ENCODE measurements around the gene MAST3. TPM values are rescaled to one million over a fixed set of nuclear protein-coding genes. Genes with fewer than 3 reads are reported as not detected.

MAST3 gene
- polyA plus RNA-seq, 1 donor = 27.9 TPM

GRCh38 chr19:18131841-18132596 lies 34.4 kb downstream of the MAST3 start:
- DNase-seq = no peak
- Histone ChIP-seq H3K27me3 (ENCODE audit: control insufficient read depth, insufficient read depth, low read length) (no peaks in the 10 kb centered on the region), H3K27ac (ENCODE audit: low read length) (no peak overlapping the region), H3K36me3 (ENCODE audit: control insufficient read depth, insufficient read depth, low read length) (peaks cover 65% of the 10 kb centered on the region), H3K4me3 (ENCODE audit: low read length) (no peak overlapping the region), H3K9me3 (ENCODE audit: control insufficient read depth, low read depth, low read length) (peaks cover 3% of the 10 kb centered on the region), H3K4me1 (ENCODE audit: control insufficient read depth, insufficient read depth, low read length) (peaks cover 14% of the 10 kb centered on the region)
- WGBS (ENCODE audit: insufficient coverage, low lambda C conversion rate) = no CpG with 5 or more reads among the region's 31 CpGs

GRCh38 chr19:18135712-18136584 lies 38.4 kb downstream of the MAST3 start:
- Histone ChIP-seq H3K36me3 (ENCODE audit: control insufficient read depth, insufficient read depth, low read length) (peaks cover 55% of the 10 kb centered on the region), H3K4me3 (ENCODE audit: low read length) (no peak overlapping the region), H3K27me3 (ENCODE audit: control insufficient read depth, insufficient read depth, low read length) (no peaks in the 10 kb centered on the region), H3K27ac (ENCODE audit: low read length) (peak overlapping the region; percentile 84), H3K9me3 (ENCODE audit: control insufficient read depth, low read depth, low read length) (peaks cover 3% of the 10 kb centered on the region), H3K4me1 (ENCODE audit: control insufficient read depth, insufficient read depth, low read length) (peaks cover 15% of the 10 kb centered on the region)
- DNase-seq = peak; percentile 98 to 99
- WGBS (ENCODE audit: insufficient coverage, low lambda C conversion rate) = 100% methylated on average over 2 of the region's 18 CpGs

- peaks cover 3% of the 10 kb centered on the region for H3K9me3 ChIP-seq (ENCODE audit: control insufficient read depth, low read depth, low read length)
- peak overlapping the region; percentile 84 for H3K27ac ChIP-seq (ENCODE audit: low read length)
- DNase-seq = no peak
- H3K4me1 ChIP-seq (ENCODE audit: control insufficient read depth, insufficient read depth, low read length) = peaks cover 15% of the 10 kb centered on the region
- no peak overlapping the region for H3K4me3 ChIP-seq (ENCODE audit: low read length)
- H3K27me3 ChIP-seq (ENCODE audit: control insufficient read depth, insufficient read depth, low read length) = no peaks in the 10 kb centered on the region
- no CpG with 5 or more reads among the region's 11 CpGs for WGBS (ENCODE audit: insufficient coverage, low lambda C conversion rate)
- peaks cover 55% of the 10 kb centered on the region for H3K36me3 ChIP-seq (ENCODE audit: control insufficient read depth, insufficient read depth, low read length)
Measured at GRCh38 chr19:18137242-18137641, 39.7 kb downstream of the MAST3 start.

- Histone ChIP-seq H3K4me3 (ENCODE audit: low read length) (no peak overlapping the region), H3K36me3 (ENCODE audit: control insufficient read depth, insufficient read depth, low read length) (peaks cover 55% of the 10 kb centered on the region), H3K27me3 (ENCODE audit: control insufficient read depth, insufficient read depth, low read length) (no peaks in the 10 kb centered on the region), H3K4me1 (ENCODE audit: control insufficient read depth, insufficient read depth, low read length) (peaks cover 15% of the 10 kb centered on the region), H3K27ac (ENCODE audit: low read length) (no peak overlapping the region), H3K9me3 (ENCODE audit: control insufficient read depth, low read depth, low read length) (peaks cover 3% of the 10 kb centered on the region)
- WGBS (ENCODE audit: insufficient coverage, low lambda C conversion rate) = no CpG with 5 or more reads among the region's 9 CpGs
- no peak for DNase-seq
Measured at GRCh38 chr19:18137657-18138339, 40.2 kb downstream of the MAST3 start.

- Histone ChIP-seq H3K4me3 (ENCODE audit: low read length) (no peak overlapping the region), H3K27ac (ENCODE audit: low read length) (no peak overlapping the region), H3K36me3 (ENCODE audit: control insufficient read depth, insufficient read depth, low read length) (peaks cover 63% of the 10 kb centered on the region), H3K9me3 (ENCODE audit: control insufficient read depth, low read depth, low read length) (peaks cover 2% of the 10 kb centered on the region), H3K27me3 (ENCODE audit: control insufficient read depth, insufficient read depth, low read length) (no peaks in the 10 kb centered on the region), H3K4me1 (ENCODE audit: control insufficient read depth, insufficient read depth, low read length) (peaks cover 13% of the 10 kb centered on the region)
- no peak for DNase-seq
- WGBS (ENCODE audit: insufficient coverage, low lambda C conversion rate) = 71% methylated on average over 1 of the region's 1 CpG
Measured at GRCh38 chr19:18140473-18140872, 42.9 kb downstream of the MAST3 start.

GRCh38 chr19:18141031-18141430 lies 43.5 kb downstream of the MAST3 start:
- whole genome bisulfite sequencing (ENCODE audit: insufficient coverage, low lambda C conversion rate) = no CpG with 5 or more reads among the region's 6 CpGs
- H3K36me3 ChIP-seq (ENCODE audit: control insufficient read depth, insufficient read depth, low read length) = peaks cover 67% of the 10 kb centered on the region
- no peak overlapping the region for H3K4me3 ChIP-seq (ENCODE audit: low read length)
- no peaks in the 10 kb centered on the region for H3K9me3 ChIP-seq (ENCODE audit: control insufficient read depth, low read depth, low read length)
- H3K4me1 ChIP-seq (ENCODE audit: control insufficient read depth, insufficient read depth, low read length) = peaks cover 10% of the 10 kb centered on the region
- no peaks in the 10 kb centered on the region for H3K27me3 ChIP-seq (ENCODE audit: control insufficient read depth, insufficient read depth, low read length)
- no peak overlapping the region for H3K27ac ChIP-seq (ENCODE audit: low read length)
- no peak for DNase-seq

- no peaks in the 10 kb centered on the region for H3K27me3 ChIP-seq (ENCODE audit: control insufficient read depth, insufficient read depth, low read length)
- H3K4me3 ChIP-seq (ENCODE audit: low read length) = no peak overlapping the region
- H3K4me1 ChIP-seq (ENCODE audit: control insufficient read depth, insufficient read depth, low read length) = no peaks in the 10 kb centered on the region
- no peaks in the 10 kb centered on the region for H3K9me3 ChIP-seq (ENCODE audit: control insufficient read depth, low read depth, low read length)
- no peak for DNase-seq
- no peak overlapping the region for H3K27ac ChIP-seq (ENCODE audit: low read length)
- peaks cover 68% of the 10 kb centered on the region for H3K36me3 ChIP-seq (ENCODE audit: control insufficient read depth, insufficient read depth, low read length)
- no CpG with 5 or more reads among the region's 3 CpGs for WGBS (ENCODE audit: insufficient coverage, low lambda C conversion rate)
Measured at GRCh38 chr19:18143902-18144301, 46.3 kb downstream of the MAST3 start.

GRCh38 chr19:18144361-18144760 lies 46.8 kb downstream of the MAST3 start:
- DNase-seq = no peak
- Histone ChIP-seq H3K9me3 (ENCODE audit: control insufficient read depth, low read depth, low read length) (no peaks in the 10 kb centered on the region), H3K27me3 (ENCODE audit: control insufficient read depth, insufficient read depth, low read length) (no peaks in the 10 kb centered on the region), H3K36me3 (ENCODE audit: control insufficient read depth, insufficient read depth, low read length) (peaks cover 66% of the 10 kb centered on the region), H3K27ac (ENCODE audit: low read length) (no peak overlapping the region), H3K4me1 (ENCODE audit: control insufficient read depth, insufficient read depth, low read length) (no peaks in the 10 kb centered on the region), H3K4me3 (ENCODE audit: low read length) (no peak overlapping the region)
- no CpG with 5 or more reads among the region's 16 CpGs for WGBS (ENCODE audit: insufficient coverage, low lambda C conversion rate)

GRCh38 chr19:18144906-18145305 lies 47.3 kb downstream of the MAST3 start:
- no peaks in the 10 kb centered on the region for H3K9me3 ChIP-seq (ENCODE audit: control insufficient read depth, low read depth, low read length)
- peaks cover 68% of the 10 kb centered on the region for H3K36me3 ChIP-seq (ENCODE audit: control insufficient read depth, insufficient read depth, low read length)
- H3K27ac ChIP-seq (ENCODE audit: low read length) = no peak overlapping the region
- no peaks in the 10 kb centered on the region for H3K27me3 ChIP-seq (ENCODE audit: control insufficient read depth, insufficient read depth, low read length)
- no CpG with 5 or more reads among the region's 28 CpGs for WGBS (ENCODE audit: insufficient coverage, low lambda C conversion rate)
- H3K4me3 ChIP-seq (ENCODE audit: low read length) = no peak overlapping the region
- no peak for DNase-seq
- no peaks in the 10 kb centered on the region for H3K4me1 ChIP-seq (ENCODE audit: control insufficient read depth, insufficient read depth, low read length)

- no peak for DNase-seq
- H3K27ac ChIP-seq (ENCODE audit: low read length) = no peak overlapping the region
- no peaks in the 10 kb centered on the region for H3K27me3 ChIP-seq (ENCODE audit: control insufficient read depth, insufficient read depth, low read length)
- no peaks in the 10 kb centered on the region for H3K4me1 ChIP-seq (ENCODE audit: control insufficient read depth, insufficient read depth, low read length)
- peaks cover 68% of the 10 kb centered on the region for H3K36me3 ChIP-seq (ENCODE audit: control insufficient read depth, insufficient read depth, low read length)
- no peaks in the 10 kb centered on the region for H3K9me3 ChIP-seq (ENCODE audit: control insufficient read depth, low read depth, low read length)
- no peak overlapping the region for H3K4me3 ChIP-seq (ENCODE audit: low read length)
- no CpG with 5 or more reads among the region's 19 CpGs for WGBS (ENCODE audit: insufficient coverage, low lambda C conversion rate)
Measured at GRCh38 chr19:18145391-18145999, 47.9 kb downstream of the MAST3 start.
